Smooth muscle cell (in vitro differentiated cells): ENCODE measurements around the gene ATXN2. TPM values are rescaled to one million over a fixed set of nuclear protein-coding genes. Genes with fewer than 3 reads are reported as not detected.

Experiments used
- DNase-seq: peaks from one replicate; lab custom pipeline; 2025; ENCODE audit not compliant: unreplicated experiment; lab: John Stamatoyannopoulos, UW
- H2AFZ ChIP-seq: fragments of 200-600 bp; sonication (generic); 2 replicates; pipeline ENCODE4 v1.6.0; 2016; ENCODE audit warnings: antibody characterized with exemption, low read depth, mild to moderate bottlenecking
- H3F3A ChIP-seq: fragments of 200-600 bp; sonication (generic); 2 replicates; pipeline ENCODE4 v1.6.0; 2017; ENCODE audit warnings: antibody characterized with exemption, low read depth
- H3K27ac ChIP-seq: fragments of 200-600 bp; sonication (generic); 2 replicates; pipeline ENCODE4 v1.5.1; 2016; ENCODE audit warnings: low read depth, mild to moderate bottlenecking
- H3K27me3 ChIP-seq: fragments of 200-600 bp; sonication (generic); 2 replicates; pipeline ENCODE4 v1.6.1; 2016; ENCODE audit warnings: low read depth, mild to moderate bottlenecking
- H3K36me3 ChIP-seq: fragments of 200-600 bp; sonication (generic); 2 replicates; pipeline ENCODE4 v1.5.1; 2016; ENCODE audit warnings: low read depth
- H3K4me1 ChIP-seq: fragments of 200-600 bp; sonication (generic); 2 replicates; pipeline ENCODE4 v1.5.1; 2016; ENCODE audit warnings: low read depth
- H3K4me2 ChIP-seq: fragments of 200-600 bp; sonication (generic); 2 replicates; pipeline ENCODE4 v1.6.0; 2016; ENCODE audit warnings: mild to moderate bottlenecking
- H3K4me3 ChIP-seq: fragments of 200-600 bp; sonication (generic); 2 replicates; pipeline ENCODE4 v1.5.1; 2016; ENCODE audit warnings: mild to moderate bottlenecking
- H3K79me2 ChIP-seq: fragments of 200-600 bp; sonication (generic); 2 replicates; pipeline ENCODE4 v1.6.0; 2016; ENCODE audit warnings: low read depth, mild to moderate bottlenecking
- H3K9ac ChIP-seq: fragments of 200-600 bp; sonication (generic); 2 replicates; pipeline ENCODE4 v1.6.0; 2016; ENCODE audit warnings: low read depth
- H3K9me3 ChIP-seq: fragments of 200-600 bp; sonication (generic); replicated peaks from 2 replicates; pipeline ENCODE4 v1.5.1; 2016; ENCODE audit warnings: low read depth
- H4K20me1 ChIP-seq: fragments of 200-600 bp; sonication (generic); 2 replicates; pipeline ENCODE4 v1.6.0; 2016; ENCODE audit warnings: low read depth
- WGBS: methylation state at CpG from one replicate; pipeline ENCODE4 v1.1.7; 2016; ENCODE audit warnings: low lambda C conversion rate; 5-methylcytosine and 5-hydroxymethylcytosine counted together
- polyA plus RNA-seq: library from polyadenylated mRNA; unstranded; fragments of >200 nt; fragmentation: Nextera tagmentation; extraction: Ambion mirVana; gene quantifications from 2 replicates; pipeline ENCODE4 v1.2.1, GENCODE V29; 2016
- total RNA-seq: library from RNA; depleted of rRNA; stranded (reverse); fragments of >200 nt; gene quantifications from 2 replicates; pipeline ENCODE4 v1.2.3, GENCODE V29; 2014
- TF ChIP-seq, protein P1 (sequence below): fragments of 200-600 bp; sonication (generic); IDR thresholded peaks from 2 replicates; pipeline ENCODE4 v1.5.1; 2017; ENCODE audit warnings: borderline replicate concordance, mild to moderate bottlenecking, antibody characterized with exemption; ENCODE audit not compliant: insufficient read depth, poor library complexity, severe bottlenecking

Gene ATXN2
- total and polyA plus RNA-seq, 2 experiments from 2014 or later, result 29.3 to 39.6 TPM

DNA sequence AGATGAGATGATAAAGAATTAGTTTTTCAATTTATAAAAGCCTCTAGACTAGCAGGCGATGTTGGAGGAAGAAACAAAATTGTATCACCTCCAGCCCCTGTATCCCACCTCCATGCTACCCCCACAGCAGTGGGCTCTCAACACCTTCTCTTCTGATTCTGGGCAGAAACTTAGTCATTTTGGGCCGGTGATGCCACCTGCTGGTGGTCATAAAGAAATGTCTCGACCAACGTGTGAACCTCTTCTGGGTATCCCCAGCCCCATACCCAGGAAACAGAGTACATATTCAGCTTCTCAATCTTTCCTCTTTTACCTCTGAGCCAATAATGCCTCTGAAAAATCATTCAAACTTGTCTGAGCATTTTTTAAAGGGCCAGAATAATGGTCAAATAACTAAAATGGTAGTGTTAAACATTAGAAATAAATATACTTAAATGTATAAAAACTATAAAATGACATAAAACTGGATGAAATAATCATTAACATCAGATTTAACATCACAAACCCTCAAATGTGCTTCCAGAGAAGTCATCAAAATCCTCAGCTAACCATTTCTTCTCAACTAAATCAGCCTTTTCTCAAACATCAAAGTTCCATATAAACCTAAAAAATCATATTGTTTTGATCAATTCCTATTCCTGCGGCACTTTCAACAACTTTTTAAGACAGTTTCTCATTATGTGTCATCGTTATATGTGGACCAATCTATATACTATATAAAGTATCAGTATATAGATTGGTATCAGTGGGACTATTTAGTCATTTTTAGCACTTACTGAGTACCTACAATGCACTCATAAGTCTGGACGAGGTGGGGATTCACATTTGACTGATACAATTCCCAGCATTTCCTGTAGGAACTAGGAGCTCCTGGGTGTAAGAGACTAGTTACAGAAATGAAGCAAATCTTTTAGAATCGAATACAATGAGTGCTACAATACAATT is 69.4 kb downstream of the ATXN2 start:
- Histone ChIP-seq H3K79me2 (peaks cover 14% of the 10 kb centered on the region), H3F3A (no peaks in the 10 kb centered on the region), H3K4me2 (no peak overlapping the region), H3K4me3 (no peak overlapping the region), H2AFZ (no peak overlapping the region), H3K27me3 (no peaks in the 10 kb centered on the region), H3K27ac (no peak overlapping the region), H4K20me1 (peaks cover 49% of the 10 kb centered on the region), H3K36me3 (peaks cover 8% of the 10 kb centered on the region), H3K9me3 (no peaks in the 10 kb centered on the region), H3K4me1 (peaks cover 9% of the 10 kb centered on the region), H3K9ac (no peak overlapping the region)
- no peak for DNase-seq
- 61% methylated on average over 8 of the region's 8 CpGs for WGBS
- TF ChIP-seq, protein P1, sequence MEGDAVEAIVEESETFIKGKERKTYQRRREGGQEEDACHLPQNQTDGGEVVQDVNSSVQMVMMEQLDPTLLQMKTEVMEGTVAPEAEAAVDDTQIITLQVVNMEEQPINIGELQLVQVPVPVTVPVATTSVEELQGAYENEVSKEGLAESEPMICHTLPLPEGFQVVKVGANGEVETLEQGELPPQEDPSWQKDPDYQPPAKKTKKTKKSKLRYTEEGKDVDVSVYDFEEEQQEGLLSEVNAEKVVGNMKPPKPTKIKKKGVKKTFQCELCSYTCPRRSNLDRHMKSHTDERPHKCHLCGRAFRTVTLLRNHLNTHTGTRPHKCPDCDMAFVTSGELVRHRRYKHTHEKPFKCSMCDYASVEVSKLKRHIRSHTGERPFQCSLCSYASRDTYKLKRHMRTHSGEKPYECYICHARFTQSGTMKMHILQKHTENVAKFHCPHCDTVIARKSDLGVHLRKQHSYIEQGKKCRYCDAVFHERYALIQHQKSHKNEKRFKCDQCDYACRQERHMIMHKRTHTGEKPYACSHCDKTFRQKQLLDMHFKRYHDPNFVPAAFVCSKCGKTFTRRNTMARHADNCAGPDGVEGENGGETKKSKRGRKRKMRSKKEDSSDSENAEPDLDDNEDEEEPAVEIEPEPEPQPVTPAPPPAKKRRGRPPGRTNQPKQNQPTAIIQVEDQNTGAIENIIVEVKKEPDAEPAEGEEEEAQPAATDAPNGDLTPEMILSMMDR, result peak; percentile 59

DNA sequence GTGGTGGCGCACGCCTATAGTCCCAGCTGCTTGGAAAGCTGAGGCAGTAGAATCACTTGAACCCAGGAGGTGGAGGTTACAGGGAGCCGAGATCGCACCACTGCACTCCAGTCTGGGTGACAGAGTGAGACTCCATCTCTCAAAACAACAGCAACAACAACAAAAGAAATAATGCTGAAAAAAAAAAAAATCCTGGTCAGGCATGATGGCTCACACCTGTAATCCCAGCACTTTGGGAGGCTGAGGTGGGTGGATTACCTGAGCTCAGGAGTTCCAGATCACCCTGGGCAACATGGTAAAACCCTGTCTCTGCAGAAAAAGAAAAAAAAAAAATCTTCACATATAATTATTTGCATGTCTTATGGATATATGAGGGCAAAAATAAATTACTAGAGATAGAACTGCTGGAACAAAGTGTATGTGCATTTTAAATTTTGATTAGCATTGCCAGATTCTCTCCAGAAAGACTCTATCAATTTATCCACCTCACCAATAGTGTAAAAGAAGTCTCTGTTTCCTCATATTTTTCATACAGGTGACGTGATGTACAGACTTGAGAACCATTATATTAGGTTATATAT is 75.4 kb downstream of the ATXN2 start:
- H3K4me3 ChIP-seq, result no peak overlapping the region
- DNase-seq, result no peak
- no peaks in the 10 kb centered on the region for H3K4me1 ChIP-seq
- H3K27ac ChIP-seq, result no peak overlapping the region
- no peaks in the 10 kb centered on the region for H3K27me3 ChIP-seq
- H3F3A ChIP-seq, result no peaks in the 10 kb centered on the region
- TF ChIP-seq, protein P1, result no peak
- H3K9me3 ChIP-seq, result no peaks in the 10 kb centered on the region
- peaks cover 9% of the 10 kb centered on the region for H3K79me2 ChIP-seq
- H2AFZ ChIP-seq, result no peak overlapping the region
- WGBS, result 100% methylated on average over 5 of the region's 5 CpGs
- no peak overlapping the region for H3K4me2 ChIP-seq
- H3K36me3 ChIP-seq, result peaks cover 32% of the 10 kb centered on the region
- no peak overlapping the region for H3K9ac ChIP-seq
- H4K20me1 ChIP-seq, result peaks cover 18% of the 10 kb centered on the region

DNA sequence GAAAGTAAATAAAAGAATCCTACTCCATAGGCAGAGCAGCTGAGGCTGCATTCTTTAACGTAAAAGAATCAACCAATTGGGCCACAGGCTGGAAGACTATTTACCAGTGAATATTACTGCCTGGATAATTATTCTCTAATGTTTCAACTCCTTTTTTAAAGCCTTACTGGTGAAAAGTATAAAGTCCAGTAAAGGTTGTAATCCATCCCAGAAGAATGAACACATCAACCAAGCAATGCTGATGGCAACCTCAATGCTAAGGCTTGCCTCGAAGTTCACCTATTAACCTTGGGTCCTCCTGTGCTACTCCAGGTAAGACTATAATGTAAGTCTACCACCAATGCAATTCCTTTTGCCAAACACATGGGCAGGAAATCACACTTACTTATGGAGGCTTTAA is 77.3 kb downstream of the ATXN2 start:
- WGBS, result 100% methylated on average over 2 of the region's 2 CpGs
- Histone ChIP-seq H3K9ac (no peak overlapping the region), H3K27me3 (no peaks in the 10 kb centered on the region), H3K36me3 (peaks cover 38% of the 10 kb centered on the region), H3K4me3 (no peak overlapping the region), H3K9me3 (no peaks in the 10 kb centered on the region), H3K79me2 (no peaks in the 10 kb centered on the region), H3F3A (no peaks in the 10 kb centered on the region), H2AFZ (no peak overlapping the region), H3K27ac (no peak overlapping the region), H3K4me1 (no peaks in the 10 kb centered on the region), H3K4me2 (no peak overlapping the region), H4K20me1 (peaks cover 9% of the 10 kb centered on the region)
- no peak for DNase-seq
- TF ChIP-seq, protein P1, result no peak
